ENCODE measurements around the gene CLK4. TPM values are rescaled to one million over a fixed set of nuclear protein-coding genes. Genes with fewer than 3 reads are reported as not detected.
"Not testable (repeated sequence)": the region's sequence is repeated elsewhere in the genome, so short reads cannot be mapped to it uniquely, and the experiment has no call there.

The CLK4 gene
- total RNA-seq, 1 donor from 2014 or later = 25.1 TPM

DNA sequence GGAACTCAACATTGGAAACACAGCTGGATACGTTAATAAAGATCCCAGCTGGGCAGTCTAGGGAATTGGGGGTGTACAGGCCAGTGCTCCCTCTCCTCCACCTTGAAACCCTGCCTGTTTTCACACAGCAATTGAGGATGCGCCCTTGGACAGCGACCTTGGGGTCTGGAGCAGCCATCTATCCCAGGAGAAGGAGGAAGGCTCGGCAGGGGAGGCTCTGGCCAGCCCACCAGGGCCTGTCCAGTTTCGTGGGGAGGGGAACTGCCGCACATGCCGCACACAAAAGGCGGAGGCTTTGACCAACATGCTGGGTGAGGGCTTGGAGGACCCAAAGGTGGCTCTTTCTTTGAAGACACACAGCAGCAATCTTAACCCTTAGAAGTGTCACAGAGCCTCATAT, 38.1 kb downstream of the CLK4 start:
- intact Hi-C loops (cut with micrococcal nuclease) = no loop called here

DNA sequence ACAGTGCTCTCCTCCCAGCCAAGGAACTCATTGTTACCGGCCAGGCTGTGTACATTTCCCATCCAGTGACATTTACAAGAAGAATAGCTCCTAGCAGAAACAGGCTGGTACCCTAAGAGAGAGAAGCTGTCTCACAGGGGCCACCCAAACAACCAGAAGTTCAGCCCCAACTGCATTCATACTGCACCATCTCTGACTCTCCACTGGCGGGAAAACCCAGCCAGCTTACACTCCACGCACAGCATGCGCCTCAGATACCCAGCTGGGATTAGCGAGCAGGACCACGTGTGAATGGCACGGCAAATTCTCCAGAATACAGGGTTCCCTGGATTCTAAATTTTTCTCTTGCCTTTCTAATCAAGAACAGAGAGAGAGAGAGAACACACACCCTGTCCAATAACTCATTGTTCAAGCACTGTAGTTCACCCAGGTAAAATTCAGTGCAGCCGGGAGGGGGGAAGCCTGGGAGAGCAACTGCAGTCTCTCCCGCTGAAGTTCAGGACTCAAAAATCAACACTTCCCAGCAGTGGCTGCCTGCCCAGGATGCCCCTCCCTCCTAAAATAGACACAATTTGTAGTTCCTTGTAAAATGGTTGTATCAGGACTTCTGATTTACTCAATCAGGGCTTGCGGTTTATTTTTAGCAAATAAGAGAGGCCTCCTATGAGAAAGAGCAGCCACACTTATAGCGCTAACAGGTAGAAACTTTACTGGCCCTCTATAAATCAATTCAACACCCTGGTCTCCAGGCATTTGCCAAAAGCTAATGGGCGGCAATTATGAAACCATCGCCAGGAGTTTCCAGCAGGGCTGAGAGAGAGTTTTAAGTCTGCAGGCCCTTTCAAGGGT, 38.9 kb downstream of the CLK4 start:
- intact Hi-C loops (cut with micrococcal nuclease) = no loop called here

DNA sequence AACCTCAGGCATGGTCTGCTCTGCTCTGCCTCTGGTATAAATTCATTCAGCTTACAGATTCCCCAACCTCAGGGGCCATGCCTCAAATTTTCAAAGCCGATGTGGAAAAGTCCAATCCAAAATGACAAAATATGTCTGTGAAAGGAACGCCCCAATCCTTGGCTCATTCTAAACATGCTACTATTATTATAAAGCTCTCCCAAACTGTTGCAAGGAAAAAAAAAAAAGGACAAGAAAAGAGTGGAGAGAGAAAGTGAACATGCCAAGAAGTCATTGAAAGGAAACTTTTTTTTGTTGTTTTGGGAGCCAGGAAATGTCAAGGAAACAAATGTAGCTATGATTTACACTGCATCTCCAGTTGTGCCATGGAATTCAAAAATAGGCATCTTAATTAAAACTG, 40.5 kb downstream of the CLK4 start:
- intact Hi-C loops (cut with micrococcal nuclease) = no loop called here

DNA sequence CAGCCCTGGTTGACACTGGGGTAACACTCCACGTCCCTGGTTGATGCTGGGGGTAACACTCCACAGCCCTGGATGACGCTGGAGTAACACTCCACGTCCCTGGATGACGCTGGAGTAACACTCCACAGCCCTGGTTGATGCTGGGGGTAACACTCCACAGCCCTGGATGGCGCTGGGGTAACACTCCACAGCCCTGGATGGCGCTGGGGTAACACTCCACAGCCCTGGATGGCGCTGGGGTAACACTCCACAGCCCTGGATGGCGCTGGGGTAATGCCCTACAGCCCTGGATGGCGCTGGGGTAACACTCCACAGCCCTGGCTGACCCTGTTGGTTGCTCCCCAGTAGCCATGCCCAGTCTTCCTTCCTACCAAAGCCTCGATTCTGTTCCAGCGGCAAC, 41.4 kb downstream of the CLK4 start:
- intact Hi-C loops (cut with micrococcal nuclease) = not testable (repeated sequence)

DNA sequence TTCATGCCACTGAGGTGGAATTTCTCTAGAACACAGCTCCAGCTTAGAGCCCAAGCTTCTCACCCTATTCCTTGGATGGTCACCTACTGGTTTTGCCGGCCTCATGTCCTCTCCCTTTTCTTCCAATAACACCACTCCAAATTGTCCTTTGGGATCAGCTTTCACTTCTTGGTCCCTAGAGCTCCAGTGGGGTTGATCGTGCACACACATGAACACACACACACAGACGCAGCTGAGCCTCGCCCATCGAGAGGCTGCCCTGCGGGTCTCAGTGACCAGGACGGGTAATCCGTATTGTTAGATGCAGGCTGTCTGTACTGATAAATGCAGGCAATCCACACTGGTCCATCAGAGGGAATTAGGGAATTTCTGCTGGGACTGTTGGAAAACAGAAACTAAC, 43.6 kb downstream of the CLK4 start:
- intact Hi-C loops (cut with micrococcal nuclease) = no loop called here

DNA sequence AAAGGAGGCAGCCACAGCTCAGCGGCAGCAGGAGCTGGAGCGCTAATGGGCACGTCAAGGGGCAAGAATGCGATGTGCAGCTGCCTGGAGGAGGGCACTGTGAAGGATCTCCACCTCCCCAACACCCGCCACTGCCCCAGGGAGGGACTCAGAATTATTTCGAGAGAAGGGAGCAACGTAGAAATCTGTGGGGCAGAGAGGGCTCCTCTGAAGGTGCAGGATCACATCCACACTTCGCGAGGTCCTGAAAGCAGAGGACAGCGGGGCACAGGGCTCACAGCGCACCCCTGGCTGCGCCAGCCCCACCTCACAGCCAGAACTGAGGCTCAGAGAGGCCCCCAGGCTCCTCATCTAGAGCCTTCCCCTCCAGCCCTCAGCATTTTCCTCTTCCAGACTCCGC, 44.6 kb downstream of the CLK4 start:
- intact Hi-C loops (cut with micrococcal nuclease) = no loop called here

DNA sequence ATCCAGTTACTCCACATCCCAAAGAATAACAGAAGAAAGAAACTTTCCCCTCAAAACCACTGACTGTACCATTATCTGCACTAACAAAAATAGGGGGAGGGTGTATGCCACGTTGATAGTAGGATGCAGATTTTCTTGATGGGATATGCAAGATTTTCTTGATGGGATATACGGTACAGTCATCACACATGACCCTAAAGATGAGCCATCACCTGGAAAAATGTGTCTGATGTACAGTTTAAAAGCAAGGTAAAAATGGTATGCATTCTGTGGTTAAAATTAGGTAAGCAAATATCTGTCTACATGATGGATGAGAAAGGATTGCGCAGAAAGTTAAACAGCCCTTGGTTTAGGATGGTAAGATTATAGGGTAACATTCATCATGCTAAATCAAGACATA, 45.2 kb downstream of the CLK4 start:
- intact Hi-C loops (cut with micrococcal nuclease) = no loop called here

DNA sequence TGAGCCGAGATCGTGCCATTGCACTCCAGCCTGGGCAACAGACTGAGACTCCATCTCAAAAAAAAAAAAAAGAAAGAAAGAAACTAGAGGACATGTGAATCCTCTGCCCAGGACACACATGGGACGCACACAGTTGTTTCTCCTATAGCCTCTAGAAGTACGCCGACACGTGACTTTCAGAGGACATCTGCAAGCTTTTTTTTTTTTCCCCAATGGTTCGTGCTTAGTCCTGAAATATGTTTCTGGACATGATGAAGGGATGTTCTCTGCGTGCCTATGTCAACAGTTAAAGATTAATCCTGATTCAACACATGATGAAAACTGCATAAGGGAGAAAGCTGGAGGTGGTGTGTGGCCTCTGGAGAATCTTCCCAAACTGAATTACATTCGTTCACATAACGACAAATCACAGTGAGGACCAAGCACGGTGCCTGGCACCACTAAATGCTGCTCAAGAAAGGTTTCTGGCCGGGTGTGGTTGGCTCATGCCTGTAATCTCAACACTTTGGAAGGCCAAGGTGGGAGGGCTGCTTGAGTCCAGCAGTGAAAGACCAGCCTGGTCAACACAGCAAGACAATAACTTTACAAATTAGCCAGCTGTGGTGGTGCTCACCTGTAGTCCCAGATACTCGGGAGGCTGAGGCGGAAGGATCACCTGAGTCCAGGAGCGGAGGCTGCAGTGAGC, 46.4 kb downstream of the CLK4 start:
- intact Hi-C loops (cut with micrococcal nuclease) = no loop called here

DNA sequence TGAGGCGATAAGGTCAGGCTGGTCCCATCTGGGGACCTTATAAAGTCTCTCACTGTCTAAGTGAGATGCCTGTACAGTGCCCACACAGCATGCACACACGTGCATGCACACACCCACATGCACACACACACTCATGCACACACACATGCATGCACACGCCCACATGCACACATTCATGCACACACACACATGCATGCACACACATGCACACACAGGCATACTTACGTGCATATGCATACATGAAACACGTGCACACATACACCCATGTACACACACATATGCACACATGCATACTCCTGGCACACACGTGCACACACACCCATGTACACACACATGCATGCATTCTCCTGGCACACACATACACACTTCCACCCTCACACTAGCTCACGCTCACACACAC, 48.9 kb downstream of the CLK4 start:
- intact Hi-C loops (cut with micrococcal nuclease) = no loop called here

DNA sequence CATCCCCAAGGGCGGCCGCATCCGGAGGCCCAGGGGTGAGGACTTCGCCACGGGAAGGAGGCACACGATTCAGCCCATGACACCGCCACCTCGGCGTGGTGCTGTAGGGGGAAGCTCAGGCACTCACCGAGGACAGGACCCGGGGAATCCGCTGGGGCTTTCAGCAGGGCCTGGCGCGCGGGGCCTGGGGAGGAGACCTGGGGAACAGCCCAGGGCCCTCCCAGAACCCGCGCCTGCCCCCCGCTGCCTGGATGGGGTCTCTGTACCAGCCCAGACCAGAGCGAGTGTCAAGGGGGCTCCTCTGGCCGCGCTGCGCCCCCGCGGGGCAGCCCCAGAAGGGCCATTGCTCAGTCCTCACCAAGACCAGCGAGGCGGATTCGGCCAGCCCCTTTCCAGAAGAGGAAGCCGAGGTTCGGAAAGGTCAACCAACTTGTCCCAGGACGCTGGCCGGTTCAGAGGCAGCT, 49.4 kb downstream of the CLK4 start:
- intact Hi-C loops (cut with micrococcal nuclease) = no loop called here

DNA sequence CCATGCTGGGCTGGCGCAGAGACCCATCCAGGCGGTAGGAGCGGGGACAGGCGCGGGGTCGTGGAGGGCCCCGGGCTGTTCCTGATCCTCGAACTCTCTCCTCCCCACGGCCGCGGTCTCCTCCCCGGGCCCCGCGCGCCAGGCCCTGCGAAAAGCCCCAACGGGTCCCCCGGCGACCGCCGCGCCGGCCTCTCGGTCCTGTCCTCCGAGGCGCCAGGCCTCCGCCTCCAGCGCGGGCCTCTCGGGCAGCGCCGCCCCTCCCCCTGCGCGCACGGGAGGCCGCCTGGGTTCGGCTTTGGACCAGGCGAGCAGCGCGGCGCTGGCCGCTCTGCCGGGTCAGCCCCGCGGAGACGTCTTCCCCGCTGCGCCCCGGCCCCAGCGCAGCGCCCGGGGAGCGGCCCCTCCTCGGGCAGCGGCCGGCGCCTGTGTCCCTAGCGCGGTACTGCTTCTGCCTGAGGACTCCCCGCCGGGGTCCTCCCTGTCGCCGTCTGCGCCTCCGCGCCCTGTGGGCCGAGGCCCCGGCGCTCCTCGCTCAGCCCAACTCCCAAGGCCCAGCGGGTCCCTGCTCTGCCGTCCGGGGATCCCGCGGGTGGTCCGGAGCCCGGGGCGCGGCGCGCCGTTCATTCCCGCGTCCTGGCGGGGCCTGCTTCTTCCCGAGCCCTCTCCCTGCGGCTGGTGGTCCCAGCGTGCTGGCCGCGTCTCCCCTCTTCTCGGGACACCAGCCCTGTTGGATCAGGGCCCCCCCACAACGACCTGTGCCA, 50.1 kb downstream of the CLK4 start:
- intact Hi-C loops (cut with micrococcal nuclease) = no loop called here

DNA sequence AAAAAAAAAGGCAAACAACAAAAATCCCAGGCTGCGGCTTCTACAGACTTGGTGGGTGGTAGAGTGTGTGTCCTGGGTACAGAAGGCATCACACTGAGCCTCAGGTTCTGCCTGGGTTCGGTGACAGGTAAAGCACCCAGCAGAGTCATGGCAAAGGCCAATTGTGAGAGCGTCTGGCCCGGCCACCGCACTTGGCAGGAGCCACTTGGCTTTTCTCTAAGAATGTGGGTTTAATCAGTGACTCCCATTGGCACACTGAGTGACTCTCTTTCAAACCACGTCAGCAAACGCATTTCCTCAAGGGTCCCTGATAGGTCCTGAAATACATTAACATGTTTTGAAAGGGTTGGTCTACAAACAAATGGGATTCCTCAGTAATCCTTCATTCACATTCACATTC, 53.6 kb downstream of the CLK4 start:
- intact Hi-C loops (cut with micrococcal nuclease) = no loop called here

DNA sequence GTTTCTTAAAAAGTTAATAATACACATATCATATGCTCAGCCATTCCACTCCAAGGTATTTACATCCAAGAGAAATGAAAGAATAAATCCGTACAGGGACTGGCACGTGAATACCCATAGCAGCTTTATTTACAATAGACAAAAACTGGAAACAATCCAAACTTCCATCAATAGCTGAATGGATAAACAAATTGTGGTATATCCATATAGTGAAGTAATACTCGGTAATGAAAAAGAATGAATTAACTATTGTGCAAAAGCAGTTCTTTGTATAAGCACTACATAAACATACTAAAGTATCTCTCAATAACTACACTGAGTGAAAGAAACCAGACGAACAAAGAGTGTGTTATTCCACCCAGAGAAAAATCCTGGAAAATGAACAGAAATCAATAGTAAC, 54.2 kb downstream of the CLK4 start:
- intact Hi-C loops (cut with micrococcal nuclease) = no loop called here

DNA sequence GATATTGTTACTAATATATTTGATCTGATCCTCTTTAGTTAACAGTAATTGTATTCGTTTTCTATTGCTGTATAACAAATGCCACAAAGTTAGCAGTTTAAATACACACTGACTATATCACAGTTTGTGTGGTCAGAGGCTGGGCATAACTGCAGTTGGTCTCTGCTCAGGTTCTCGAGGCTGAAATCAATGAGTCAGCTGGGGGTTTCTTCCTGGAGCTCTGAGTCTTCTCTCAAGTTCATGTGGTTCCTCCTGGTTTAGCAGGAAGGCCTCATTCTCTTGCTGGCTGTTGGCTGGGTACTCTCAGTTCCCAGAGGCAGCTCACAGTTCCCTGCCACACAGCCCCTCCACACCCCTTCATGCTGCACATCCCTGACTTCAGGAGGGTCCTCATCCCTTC, 57.4 kb downstream of the CLK4 start:
- intact Hi-C loops (cut with micrococcal nuclease) = no loop called here

DNA sequence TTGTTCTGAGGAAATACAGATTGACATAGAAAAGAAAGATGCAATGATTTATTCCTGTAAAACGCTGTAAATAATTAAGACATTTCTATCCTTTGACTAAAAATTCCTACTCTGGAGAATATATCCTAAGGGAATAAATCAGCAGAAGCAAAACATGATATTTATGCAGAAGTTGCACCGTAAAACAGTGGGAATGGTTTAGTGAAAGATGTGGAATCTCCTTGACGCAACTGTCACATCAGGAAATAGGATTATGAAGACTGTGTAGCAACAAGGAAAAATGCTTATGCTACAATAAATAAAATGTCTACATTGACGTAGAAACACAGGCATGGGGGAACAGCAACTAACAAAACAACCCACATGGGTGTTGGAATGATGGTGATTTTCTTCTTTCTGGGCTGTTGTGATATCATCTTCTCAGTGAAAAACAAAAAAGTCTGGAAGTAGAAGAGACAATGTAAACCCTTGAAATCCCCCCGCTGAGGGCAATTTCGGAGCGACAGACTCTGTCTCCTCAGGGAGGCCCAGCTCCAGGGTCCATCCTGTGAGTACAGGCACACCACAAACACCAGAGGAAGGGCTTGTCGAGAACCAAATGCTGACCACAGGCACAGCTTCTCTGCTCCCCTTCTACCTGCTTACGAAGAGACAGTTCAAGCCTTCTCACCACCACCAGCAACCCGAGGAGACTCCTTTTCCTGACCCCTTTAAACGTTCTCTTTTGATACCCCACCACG, 61.9 kb downstream of the CLK4 start:
- intact Hi-C loops (cut with micrococcal nuclease) = no loop called here

DNA sequence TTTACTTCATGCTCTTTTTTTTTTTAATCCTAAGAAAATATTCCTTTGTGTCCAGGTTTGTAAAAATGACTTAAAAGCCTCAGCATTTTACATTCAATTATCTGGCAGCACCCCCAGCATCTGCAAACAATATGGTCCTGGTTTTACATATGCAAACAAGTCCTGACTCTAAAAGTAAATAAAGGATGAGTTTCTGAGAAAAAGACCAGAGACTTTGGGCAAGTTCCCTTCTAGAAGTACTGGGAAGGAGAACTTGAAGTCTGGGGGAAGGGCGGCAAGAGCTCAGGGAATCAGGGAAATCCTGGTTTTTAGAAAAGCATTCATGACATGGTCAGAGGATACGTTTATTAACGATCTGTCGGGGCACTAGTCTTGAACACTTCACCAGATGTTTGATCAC, 62.5 kb downstream of the CLK4 start:
- intact Hi-C loops (cut with micrococcal nuclease) = no loop called here

DNA sequence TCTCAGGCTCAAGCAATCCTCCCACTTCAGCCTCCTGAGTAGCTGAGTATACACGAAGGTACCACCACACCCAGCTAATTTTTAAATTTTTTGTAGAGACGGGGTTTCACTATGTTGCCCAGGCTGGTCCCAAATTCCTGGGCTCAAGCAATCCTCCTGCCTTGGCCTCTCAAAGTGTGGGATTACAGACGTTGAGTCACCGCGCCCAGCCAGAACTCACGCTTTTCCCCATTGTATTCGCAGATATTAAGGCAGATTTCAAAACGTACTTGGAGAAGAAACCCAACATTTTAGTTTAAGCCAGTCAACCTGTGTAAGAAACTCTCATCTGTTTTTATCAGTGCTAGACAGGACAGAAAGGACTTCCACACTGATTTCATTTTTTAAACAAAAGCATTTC, 63.2 kb downstream of the CLK4 start:
- intact Hi-C loops (cut with micrococcal nuclease) = no loop called here

DNA sequence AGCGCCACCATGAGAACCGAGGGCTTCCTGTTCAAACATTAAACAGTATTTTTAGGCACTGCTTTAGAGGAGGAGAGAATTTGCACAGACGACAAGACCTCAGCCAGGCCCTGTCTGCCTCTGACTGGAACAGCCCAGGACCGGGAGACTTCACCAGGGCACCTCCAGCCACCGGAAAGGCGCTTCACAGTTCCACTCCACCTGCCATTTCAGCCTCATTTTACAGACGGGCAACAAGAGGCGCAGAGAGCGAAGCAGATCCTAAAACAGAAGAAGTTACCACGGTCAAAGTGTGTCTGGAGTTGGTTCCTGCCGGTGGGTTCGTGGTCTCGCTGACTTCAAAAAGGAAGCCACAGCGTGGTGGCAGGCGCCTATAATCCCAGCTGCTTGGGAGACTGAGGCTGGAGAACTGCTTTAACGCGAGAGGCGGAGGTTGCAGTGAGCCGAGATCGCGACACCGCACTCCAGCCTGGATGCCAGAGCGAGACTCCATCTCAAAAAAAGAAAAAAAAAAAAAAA, 65.0 kb downstream of the CLK4 start:
- intact Hi-C loops (cut with micrococcal nuclease) = no loop called here

DNA sequence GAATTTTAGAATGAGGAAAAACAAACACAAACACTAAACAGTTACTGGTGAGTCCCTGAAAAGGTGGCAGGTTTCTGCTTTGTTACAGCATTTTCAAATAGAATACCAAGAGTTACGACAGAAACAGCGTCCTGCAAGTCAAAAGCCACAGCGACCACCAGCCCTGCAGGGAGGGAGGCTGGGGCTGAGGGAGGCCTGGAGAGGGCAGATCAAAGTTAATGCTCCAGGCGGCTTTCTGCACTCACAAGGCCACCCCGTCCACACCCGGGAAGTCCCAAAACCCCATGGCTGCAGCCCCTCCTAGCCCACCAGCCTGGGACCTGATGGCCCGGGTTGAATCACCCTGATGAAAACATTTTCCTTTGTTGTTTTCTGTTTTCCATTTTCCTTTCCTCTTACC, 65.9 kb downstream of the CLK4 start:
- intact Hi-C loops (cut with micrococcal nuclease) = no loop called here

DNA sequence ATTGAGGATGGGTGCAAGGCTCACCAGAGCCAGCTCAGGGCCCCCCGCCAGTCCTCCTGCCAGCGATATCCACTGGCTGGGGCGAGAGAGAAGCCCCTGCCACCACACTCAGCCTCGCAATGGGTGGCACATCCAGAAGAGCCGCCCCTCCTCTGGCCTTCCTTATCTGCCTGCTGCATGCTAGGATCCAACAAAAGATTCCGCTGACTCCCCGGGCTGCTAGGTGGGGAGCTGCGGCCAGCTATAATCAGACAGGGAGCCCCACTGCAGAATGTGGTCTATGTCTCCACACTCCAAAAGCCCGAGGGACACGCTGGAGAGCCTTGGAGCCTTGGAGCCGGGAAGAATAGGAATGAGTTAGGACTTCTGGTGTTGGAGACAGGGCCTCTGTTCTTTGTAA, 69.4 kb downstream of the CLK4 start:
- intact Hi-C loops (cut with micrococcal nuclease) = no loop called here

DNA sequence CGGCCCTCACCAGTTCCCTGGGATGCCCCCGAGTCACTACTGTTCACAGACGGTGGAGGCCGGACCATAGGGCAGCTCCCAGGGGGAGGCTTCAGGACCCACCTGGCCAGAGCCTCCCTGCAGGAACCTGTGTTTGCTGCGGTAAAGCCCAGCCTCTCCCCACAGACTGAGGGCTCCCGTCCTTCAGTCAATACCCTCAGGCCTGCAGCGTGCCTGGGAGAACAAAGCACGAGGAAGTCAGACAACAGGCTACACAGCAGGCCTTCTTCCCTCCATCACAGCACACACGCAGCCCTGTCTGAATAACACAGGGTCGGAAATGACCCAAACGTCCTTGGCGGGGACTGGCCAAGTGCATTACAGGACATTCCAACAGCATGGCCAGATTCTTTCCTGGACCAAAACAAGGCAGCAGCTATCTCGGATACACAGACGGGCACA, 71.1 kb downstream of the CLK4 start:
- intact Hi-C loops (cut with micrococcal nuclease) = no loop called here
